Transverse colon (tissue), 4 donors: ENCODE measurements around the gene MBD2.

Source experiments
- CTCF ChIP-seq, 5 experiments: fragments of 200-600 bp in 3 of 5; fragments of 450-650 bp in 2 of 5; sonication (generic) in 3 of 5; IDR thresholded peaks; 1 replicate in 2 of 5; 2 replicates in 3 of 5; pipeline ENCODE4 v1.5.1; 2016 to 2017; ENCODE audit warnings: antibody characterized with exemption in 5 of 5, inconsistent platforms in 3 of 5, mild to moderate bottlenecking in 2 of 5, moderate library complexity in 1 of 5
- POLR2A ChIP-seq: fragments of 450-650 bp; IDR thresholded peaks from one replicate; pipeline ENCODE4 v1.6.1; 2016; ENCODE audit warnings: antibody characterized with exemption, mild to moderate bottlenecking, moderate library complexity
- POLR2AphosphoS5 ChIP-seq, 3 donors: sonication (generic); formaldehyde crosslinking; IDR thresholded peaks; one replicate each; pipeline ENCODE4 v1.6.1; 2016; ENCODE audit warnings: antibody characterized with exemption in 3 of 3

- TF ChIP-seq CTCF (IDR thresholded peaks at IDR 0.05) = no peak
- no peak for TF ChIP-seq POLR2A
- TF ChIP-seq POLR2AphosphoS5 (IDR thresholded peaks at IDR 0.05) = no peak
Measured at GRCh38 chr18:54217624-54218023, 6.8 kb downstream of the MBD2 start.
